Stimulated activated naive B cell treated with anti-CD40 and anti-IgM and Interleukin-4, amounts not matched to agents 10 μg/mL and 1 μg/mL and 100 μg/mL, for 72 hours (primary cell): ENCODE data around the gene SGSH.

Experiments
- ATAC-seq, 2 donors: fragments of 150-1000 bp; cut with Tn5 transposase; replicated peaks; 2 replicates each; pipeline ENCODE4 v1.10.0; 2021; ENCODE audit warnings: moderate library complexity in 1 of 2
- DNase-seq: peaks from one replicate; pipeline ENCODE4 v3.0.0; 2021
- H3K27ac Mint-ChIP-seq: one replicate; pipeline ENCODE4 v1.8.0; 2022; ENCODE audit warnings: mild to moderate bottlenecking, mixed read lengths
- H3K27me3 Mint-ChIP-seq, 2 donors: one replicate each; pipeline ENCODE4 v1.8.0; 2022; ENCODE audit warnings: mixed read lengths in 2 of 2
- H3K36me3 Mint-ChIP-seq, 2 donors: one replicate each; pipeline ENCODE4 v1.8.0; 2022; ENCODE audit warnings: mixed read lengths in 2 of 2, mild to moderate bottlenecking in 1 of 2
- H3K4me1 Mint-ChIP-seq, 2 donors: one replicate each; pipeline ENCODE4 v1.8.0; 2022; ENCODE audit warnings: mixed read lengths in 2 of 2, mild to moderate bottlenecking in 1 of 2
- H3K4me3 Mint-ChIP-seq, 2 donors: one replicate each; pipeline ENCODE4 v1.8.0; 2022; ENCODE audit warnings: mild to moderate bottlenecking in 2 of 2, mixed read lengths in 2 of 2, moderate library complexity in 1 of 2
- H3K9me3 Mint-ChIP-seq, 2 donors: one replicate each; pipeline ENCODE4 v1.8.0; 2022; ENCODE audit warnings: mixed read lengths in 2 of 2, mild to moderate bottlenecking in 1 of 2

SGSH gene

GRCh38 chr17:80216473-80217456 is 3.4 kb downstream of the SGSH start:
- DNase-seq: no peak
- Mint-ChIP-seq H3K36me3 (peaks cover 34 to 45% of the 10 kb centered on the region in 2 donors), H3K27ac (no peak overlapping the region), H3K9me3 (no peaks in the 10 kb centered on the region), H3K4me1 (peaks cover 25 to 42% of the 10 kb centered on the region in 2 donors), H3K27me3 (no peaks in the 10 kb centered on the region), H3K4me3 (no peak overlapping the region)
- ATAC-seq: no peak

GRCh38 chr17:80214878-80215210 is 5.3 kb downstream of the SGSH start:
- no peak overlapping the region for H3K4me3 Mint-ChIP-seq
- DNase-seq (no peak), ATAC-seq (no peak)
- no peaks in the 10 kb centered on the region for H3K9me3 Mint-ChIP-seq
- H3K27me3 Mint-ChIP-seq: no peaks in the 10 kb centered on the region
- H3K4me1 Mint-ChIP-seq: peaks cover 22 to 35% of the 10 kb centered on the region in 2 donors
- H3K36me3 Mint-ChIP-seq: peaks cover 46 to 56% of the 10 kb centered on the region in 2 donors
- H3K27ac Mint-ChIP-seq: no peak overlapping the region

GRCh38 chr17:80214012-80214877 is 5.9 kb downstream of the SGSH start:
- H3K4me1 Mint-ChIP-seq: peaks cover 17 to 29% of the 10 kb centered on the region in 2 donors

GRCh38 chr17:80213643-80213975 is 6.5 kb downstream of the SGSH start:
- ATAC-seq: no peak
- peaks cover 16 to 22% of the 10 kb centered on the region in 2 donors for H3K4me1 Mint-ChIP-seq
- no peak overlapping the region for H3K27ac Mint-ChIP-seq
- peaks cover 53 to 54% of the 10 kb centered on the region in 2 donors for H3K36me3 Mint-ChIP-seq
- peak overlapping the region in 1 of 2 donors; percentile 33 for H3K4me3 Mint-ChIP-seq
- H3K27me3 Mint-ChIP-seq: no peaks in the 10 kb centered on the region
- no peak for DNase-seq
- no peaks in the 10 kb centered on the region for H3K9me3 Mint-ChIP-seq

More at GRCh38 chr17:80214012-80214877, 5.9 kb downstream of the SGSH start:
- Mint-ChIP-seq H3K27me3 (no peaks in the 10 kb centered on the region), H3K27ac (no peak overlapping the region), H3K36me3 (peaks cover 50 to 54% of the 10 kb centered on the region in 2 donors), H3K4me3 (no peak overlapping the region), H3K9me3 (no peaks in the 10 kb centered on the region)
- ATAC-seq: no peak
- DNase-seq: no peak

- H3K36me3 Mint-ChIP-seq: peaks cover 53 to 54% of the 10 kb centered on the region in 2 donors
- peaks cover 16 to 17% of the 10 kb centered on the region in 2 donors for H3K4me1 Mint-ChIP-seq
- DNase-seq (no peak), ATAC-seq (peak; percentile 78 to 81)
- H3K27ac Mint-ChIP-seq: peak overlapping the region; percentile 90
- H3K4me3 Mint-ChIP-seq: peak overlapping the region in 1 of 2 donors; percentile 33
- H3K27me3 Mint-ChIP-seq: no peaks in the 10 kb centered on the region
- no peaks in the 10 kb centered on the region for H3K9me3 Mint-ChIP-seq
These were observed 7.0 kb downstream of the SGSH start for GRCh38 chr17:80212962-80213642.

GRCh38 chr17:80212511-80212910 is 7.6 kb downstream of the SGSH start:
- peaks cover 51% of the 10 kb centered on the region in 2 donors for H3K36me3 Mint-ChIP-seq
- ATAC-seq (no peak), DNase-seq (no peak)
- no peak overlapping the region for H3K27ac Mint-ChIP-seq
- peaks cover 13 to 16% of the 10 kb centered on the region in 2 donors for H3K4me1 Mint-ChIP-seq
- no peaks in the 10 kb centered on the region for H3K27me3 Mint-ChIP-seq
- no peaks in the 10 kb centered on the region for H3K9me3 Mint-ChIP-seq
- no peak overlapping the region for H3K4me3 Mint-ChIP-seq

GRCh38 chr17:80212109-80212508 is 8.0 kb downstream of the SGSH start:
- Mint-ChIP-seq H3K4me3 (no peak overlapping the region), H3K9me3 (no peaks in the 10 kb centered on the region), H3K36me3 (peaks cover 47% of the 10 kb centered on the region in 2 donors), H3K27me3 (no peaks in the 10 kb centered on the region), H3K4me1 (peaks cover 11 to 16% of the 10 kb centered on the region in 2 donors), H3K27ac (no peak overlapping the region)
- DNase-seq: no peak
- ATAC-seq: no peak

- Mint-ChIP-seq H3K27me3 (no peaks in the 10 kb centered on the region), H3K36me3 (peaks cover 35 to 36% of the 10 kb centered on the region in 2 donors), H3K27ac (peak overlapping the region; percentile 31), H3K4me3 (no peak overlapping the region), H3K9me3 (no peaks in the 10 kb centered on the region), H3K4me1 (peaks cover 9 to 16% of the 10 kb centered on the region in 2 donors)
- ATAC-seq (no peak), DNase-seq (no peak)
These were observed 9.6 kb downstream of the SGSH start for GRCh38 chr17:80210348-80211108.

GRCh38 chr17:80209765-80210164 is 10.4 kb downstream of the SGSH start:
- H3K36me3 Mint-ChIP-seq: peaks cover 31 to 32% of the 10 kb centered on the region in 2 donors
- no peak overlapping the region for H3K4me3 Mint-ChIP-seq
- H3K27ac Mint-ChIP-seq: peak overlapping the region; percentile 76
- no peaks in the 10 kb centered on the region for H3K27me3 Mint-ChIP-seq
- peaks cover 9 to 16% of the 10 kb centered on the region in 2 donors for H3K4me1 Mint-ChIP-seq
- no peaks in the 10 kb centered on the region for H3K9me3 Mint-ChIP-seq
- ATAC-seq (no peak), DNase-seq (no peak)

- Mint-ChIP-seq H3K36me3 (peaks cover 24 to 25% of the 10 kb centered on the region in 2 donors), H3K4me3 (no peak overlapping the region), H3K27me3 (no peaks in the 10 kb centered on the region), H3K4me1 (peaks cover 2 to 6% of the 10 kb centered on the region in 2 donors), H3K27ac (no peak overlapping the region), H3K9me3 (no peaks in the 10 kb centered on the region)
- no peak for ATAC-seq
- DNase-seq: no peak
These were observed 12.1 kb downstream of the SGSH start for GRCh38 chr17:80208050-80208449.

GRCh38 chr17:80205811-80206210 is 14.3 kb downstream of the SGSH start:
- Mint-ChIP-seq H3K4me3 (no peak overlapping the region), H3K27ac (no peak overlapping the region), H3K9me3 (no peaks in the 10 kb centered on the region), H3K36me3 (peaks cover 17 to 23% of the 10 kb centered on the region in 2 donors), H3K27me3 (no peaks in the 10 kb centered on the region), H3K4me1 (no peaks in the 10 kb centered on the region)
- no peak for DNase-seq
- ATAC-seq: no peak

- Mint-ChIP-seq H3K4me3 (no peak overlapping the region), H3K27ac (no peak overlapping the region), H3K4me1 (no peaks in the 10 kb centered on the region), H3K9me3 (no peaks in the 10 kb centered on the region), H3K27me3 (no peaks in the 10 kb centered on the region), H3K36me3 (peaks cover 8 to 13% of the 10 kb centered on the region in 2 donors)
- ATAC-seq: no peak
- no peak for DNase-seq
These were observed 15.3 kb downstream of the SGSH start for GRCh38 chr17:80204626-80205468.

GRCh38 chr17:80203471-80203963 is 16.6 kb downstream of the SGSH start:
- ATAC-seq (no peak), DNase-seq (no peak)
- Mint-ChIP-seq H3K4me3 (no peak overlapping the region), H3K27me3 (no peaks in the 10 kb centered on the region), H3K36me3 (peaks cover 4 to 5% of the 10 kb centered on the region in 2 donors), H3K9me3 (no peaks in the 10 kb centered on the region), H3K4me1 (no peaks in the 10 kb centered on the region), H3K27ac (no peak overlapping the region)
